ENCODE data around the gene ZSCAN30. TPM values are rescaled to one million over a fixed set of nuclear protein-coding genes. Genes with fewer than 3 reads are reported as not detected.

ZSCAN30 gene
- total and polyA plus RNA-seq, 9 of the 15 experiments (the other 6 are each of a cell fraction or from before 2014, with no cell fraction given): 4.6 to 13.6 (median 10.8) TPM

DNA sequence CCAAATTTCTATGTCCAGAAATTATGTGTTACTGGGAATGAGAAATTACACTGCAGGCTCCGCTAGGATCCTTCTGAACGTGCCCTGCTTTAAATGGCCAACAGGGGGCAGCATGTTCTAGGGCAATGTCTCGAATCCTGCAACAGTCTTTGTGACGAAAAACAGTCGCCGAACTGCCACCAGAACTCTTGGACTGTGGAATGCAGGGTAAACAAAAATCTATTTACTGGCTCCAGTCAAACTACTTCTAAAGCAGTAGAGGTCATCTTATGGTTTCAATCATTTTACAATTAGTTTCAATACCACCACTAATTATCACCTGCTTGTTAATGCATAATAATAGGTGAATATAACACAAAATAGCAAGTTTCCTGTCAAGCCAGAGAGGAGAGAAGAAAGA is 59.0 kb downstream of the ZSCAN30 start (continued):
- TF ChIP-seq RBM17 (IDR thresholded peaks at IDR 0.05; ENCODE audit: borderline replicate concordance, low read depth, low read length): no peak
- peak; percentile 93 for TF ChIP-seq SMC3 (conservative IDR thresholded peaks at IDR 0.05; ENCODE audit: insufficient read depth, low read depth, low read length)
- no peak for TF ChIP-seq SP1 (CRISPR knock-in tag; IDR thresholded peaks at IDR 0.05)
- TF ChIP-seq CC2D1A (IDR thresholded peaks at IDR 0.05): peak; percentile 60; the same call in 1 of the 2 replicates
- TF ChIP-seq, protein P1, sequence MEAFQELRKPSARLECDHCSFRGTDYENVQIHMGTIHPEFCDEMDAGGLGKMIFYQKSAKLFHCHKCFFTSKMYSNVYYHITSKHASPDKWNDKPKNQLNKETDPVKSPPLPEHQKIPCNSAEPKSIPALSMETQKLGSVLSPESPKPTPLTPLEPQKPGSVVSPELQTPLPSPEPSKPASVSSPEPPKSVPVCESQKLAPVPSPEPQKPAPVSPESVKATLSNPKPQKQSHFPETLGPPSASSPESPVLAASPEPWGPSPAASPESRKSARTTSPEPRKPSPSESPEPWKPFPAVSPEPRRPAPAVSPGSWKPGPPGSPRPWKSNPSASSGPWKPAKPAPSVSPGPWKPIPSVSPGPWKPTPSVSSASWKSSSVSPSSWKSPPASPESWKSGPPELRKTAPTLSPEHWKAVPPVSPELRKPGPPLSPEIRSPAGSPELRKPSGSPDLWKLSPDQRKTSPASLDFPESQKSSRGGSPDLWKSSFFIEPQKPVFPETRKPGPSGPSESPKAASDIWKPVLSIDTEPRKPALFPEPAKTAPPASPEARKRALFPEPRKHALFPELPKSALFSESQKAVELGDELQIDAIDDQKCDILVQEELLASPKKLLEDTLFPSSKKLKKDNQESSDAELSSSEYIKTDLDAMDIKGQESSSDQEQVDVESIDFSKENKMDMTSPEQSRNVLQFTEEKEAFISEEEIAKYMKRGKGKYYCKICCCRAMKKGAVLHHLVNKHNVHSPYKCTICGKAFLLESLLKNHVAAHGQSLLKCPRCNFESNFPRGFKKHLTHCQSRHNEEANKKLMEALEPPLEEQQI (IDR thresholded peaks at IDR 0.05): 0 out of 2 replicates have a peak, but pooled peaks have one; percentile 42
- TF ChIP-seq KAT7 (CRISPR knock-in tag; IDR thresholded peaks at IDR 0.05; ENCODE audit: borderline replicate concordance): no peak
- no peak for TF ChIP-seq ATF1 (CRISPR knock-in tag; IDR thresholded peaks at IDR 0.05)
- TF ChIP-seq ATF1 (tag; IDR thresholded peaks at IDR 0.05): peak; percentile 75
- TF ChIP-seq STAG1 (CRISPR knock-in tag; IDR thresholded peaks at IDR 0.05; ENCODE audit: borderline replicate concordance): peak; percentile 37; the same call in 1 of the 2 replicates
- peak; percentile 58; the same call in 1 of the 2 replicates for TF ChIP-seq TEAD2 (tag; IDR thresholded peaks at IDR 0.05)
- TF ChIP-seq, protein P2, sequence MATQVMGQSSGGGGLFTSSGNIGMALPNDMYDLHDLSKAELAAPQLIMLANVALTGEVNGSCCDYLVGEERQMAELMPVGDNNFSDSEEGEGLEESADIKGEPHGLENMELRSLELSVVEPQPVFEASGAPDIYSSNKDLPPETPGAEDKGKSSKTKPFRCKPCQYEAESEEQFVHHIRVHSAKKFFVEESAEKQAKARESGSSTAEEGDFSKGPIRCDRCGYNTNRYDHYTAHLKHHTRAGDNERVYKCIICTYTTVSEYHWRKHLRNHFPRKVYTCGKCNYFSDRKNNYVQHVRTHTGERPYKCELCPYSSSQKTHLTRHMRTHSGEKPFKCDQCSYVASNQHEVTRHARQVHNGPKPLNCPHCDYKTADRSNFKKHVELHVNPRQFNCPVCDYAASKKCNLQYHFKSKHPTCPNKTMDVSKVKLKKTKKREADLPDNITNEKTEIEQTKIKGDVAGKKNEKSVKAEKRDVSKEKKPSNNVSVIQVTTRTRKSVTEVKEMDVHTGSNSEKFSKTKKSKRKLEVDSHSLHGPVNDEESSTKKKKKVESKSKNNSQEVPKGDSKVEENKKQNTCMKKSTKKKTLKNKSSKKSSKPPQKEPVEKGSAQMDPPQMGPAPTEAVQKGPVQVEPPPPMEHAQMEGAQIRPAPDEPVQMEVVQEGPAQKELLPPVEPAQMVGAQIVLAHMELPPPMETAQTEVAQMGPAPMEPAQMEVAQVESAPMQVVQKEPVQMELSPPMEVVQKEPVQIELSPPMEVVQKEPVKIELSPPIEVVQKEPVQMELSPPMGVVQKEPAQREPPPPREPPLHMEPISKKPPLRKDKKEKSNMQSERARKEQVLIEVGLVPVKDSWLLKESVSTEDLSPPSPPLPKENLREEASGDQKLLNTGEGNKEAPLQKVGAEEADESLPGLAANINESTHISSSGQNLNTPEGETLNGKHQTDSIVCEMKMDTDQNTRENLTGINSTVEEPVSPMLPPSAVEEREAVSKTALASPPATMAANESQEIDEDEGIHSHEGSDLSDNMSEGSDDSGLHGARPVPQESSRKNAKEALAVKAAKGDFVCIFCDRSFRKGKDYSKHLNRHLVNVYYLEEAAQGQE (IDR thresholded peaks at IDR 0.05; ENCODE audit: borderline replicate concordance): peak; percentile 82
- TF ChIP-seq, protein P2 (CRISPR knock-in tag; IDR thresholded peaks at IDR 0.05; ENCODE audit: low read depth): no peak
- peak; percentile 85 to 94 for TF ChIP-seq RAD21 (CRISPR knock-in tag; conservative IDR thresholded peaks at IDR 0.05 in 1 of 2, IDR thresholded peaks at IDR 0.05 in 1 of 2)
- TF ChIP-seq, protein P3, sequence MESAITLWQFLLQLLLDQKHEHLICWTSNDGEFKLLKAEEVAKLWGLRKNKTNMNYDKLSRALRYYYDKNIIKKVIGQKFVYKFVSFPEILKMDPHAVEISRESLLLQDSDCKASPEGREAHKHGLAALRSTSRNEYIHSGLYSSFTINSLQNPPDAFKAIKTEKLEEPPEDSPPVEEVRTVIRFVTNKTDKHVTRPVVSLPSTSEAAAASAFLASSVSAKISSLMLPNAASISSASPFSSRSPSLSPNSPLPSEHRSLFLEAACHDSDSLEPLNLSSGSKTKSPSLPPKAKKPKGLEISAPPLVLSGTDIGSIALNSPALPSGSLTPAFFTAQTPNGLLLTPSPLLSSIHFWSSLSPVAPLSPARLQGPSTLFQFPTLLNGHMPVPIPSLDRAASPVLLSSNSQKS (CRISPR knock-in tag; IDR thresholded peaks at IDR 0.05): no peak
- TF ChIP-seq, protein P4, sequence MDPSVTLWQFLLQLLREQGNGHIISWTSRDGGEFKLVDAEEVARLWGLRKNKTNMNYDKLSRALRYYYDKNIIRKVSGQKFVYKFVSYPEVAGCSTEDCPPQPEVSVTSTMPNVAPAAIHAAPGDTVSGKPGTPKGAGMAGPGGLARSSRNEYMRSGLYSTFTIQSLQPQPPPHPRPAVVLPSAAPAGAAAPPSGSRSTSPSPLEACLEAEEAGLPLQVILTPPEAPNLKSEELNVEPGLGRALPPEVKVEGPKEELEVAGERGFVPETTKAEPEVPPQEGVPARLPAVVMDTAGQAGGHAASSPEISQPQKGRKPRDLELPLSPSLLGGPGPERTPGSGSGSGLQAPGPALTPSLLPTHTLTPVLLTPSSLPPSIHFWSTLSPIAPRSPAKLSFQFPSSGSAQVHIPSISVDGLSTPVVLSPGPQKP (CRISPR knock-in tag; IDR thresholded peaks at IDR 0.05): no peak
- no peak for TF ChIP-seq ZKSCAN8 (CRISPR knock-in tag; IDR thresholded peaks at IDR 0.05)
- peak; percentile 14; the same call in 1 of the 2 replicates for TF ChIP-seq RB1 (IDR thresholded peaks at IDR 0.05; ENCODE audit: low read depth)

All from K562 (cell line).